ENCODE data around the gene TEAD2.

The TEAD2 gene

DNA sequence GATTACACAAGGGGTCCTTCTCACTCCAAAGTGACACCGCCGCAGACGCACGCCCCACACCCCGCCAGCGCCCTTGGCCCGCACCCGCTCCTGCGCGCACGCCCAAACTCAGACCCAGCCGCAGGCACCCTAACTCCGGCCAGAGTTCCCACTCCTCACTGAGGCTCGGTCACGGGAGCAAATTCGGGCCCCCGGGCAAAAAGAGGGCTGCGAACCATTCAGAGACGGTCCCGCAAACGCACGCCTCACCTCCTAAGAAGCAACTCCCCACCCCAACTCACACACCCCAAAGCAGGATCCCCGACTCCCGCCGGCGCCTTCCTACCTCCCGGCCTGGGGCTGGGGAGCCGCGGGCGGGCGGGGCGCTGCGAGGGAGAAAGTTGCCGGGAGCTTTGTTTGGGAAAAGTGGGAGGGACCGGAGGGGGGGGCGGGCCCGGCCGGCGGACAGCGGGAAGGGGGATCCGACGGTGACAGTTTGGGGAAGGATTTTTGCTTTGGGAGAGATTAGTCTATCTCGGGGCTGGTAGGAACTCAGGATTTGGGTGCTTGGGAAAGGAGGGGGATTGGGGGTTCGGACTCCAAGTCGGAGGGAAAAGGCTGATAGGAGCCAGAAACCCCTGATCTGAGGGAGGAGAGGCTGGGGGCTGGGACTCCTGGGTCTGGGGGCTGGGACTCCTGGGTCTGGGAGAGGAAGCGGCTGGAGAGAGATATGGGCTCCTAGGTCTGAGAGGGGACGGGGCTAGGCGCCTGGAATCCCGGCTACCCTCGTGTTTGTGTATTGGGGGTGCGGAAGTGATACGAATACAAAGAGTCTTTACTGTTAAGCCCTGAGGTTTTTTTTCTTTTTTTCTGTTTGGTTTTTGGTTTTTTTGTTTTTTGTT is at the start of gene TEAD2:
TSS of gene TEAD2 (minus strand) at position 369 of the 881 bp plus-strand sequence. CDS start 2,341 bp downstream, outside the sequence.
- DNase-seq, result peak; percentile 88

DNA sequence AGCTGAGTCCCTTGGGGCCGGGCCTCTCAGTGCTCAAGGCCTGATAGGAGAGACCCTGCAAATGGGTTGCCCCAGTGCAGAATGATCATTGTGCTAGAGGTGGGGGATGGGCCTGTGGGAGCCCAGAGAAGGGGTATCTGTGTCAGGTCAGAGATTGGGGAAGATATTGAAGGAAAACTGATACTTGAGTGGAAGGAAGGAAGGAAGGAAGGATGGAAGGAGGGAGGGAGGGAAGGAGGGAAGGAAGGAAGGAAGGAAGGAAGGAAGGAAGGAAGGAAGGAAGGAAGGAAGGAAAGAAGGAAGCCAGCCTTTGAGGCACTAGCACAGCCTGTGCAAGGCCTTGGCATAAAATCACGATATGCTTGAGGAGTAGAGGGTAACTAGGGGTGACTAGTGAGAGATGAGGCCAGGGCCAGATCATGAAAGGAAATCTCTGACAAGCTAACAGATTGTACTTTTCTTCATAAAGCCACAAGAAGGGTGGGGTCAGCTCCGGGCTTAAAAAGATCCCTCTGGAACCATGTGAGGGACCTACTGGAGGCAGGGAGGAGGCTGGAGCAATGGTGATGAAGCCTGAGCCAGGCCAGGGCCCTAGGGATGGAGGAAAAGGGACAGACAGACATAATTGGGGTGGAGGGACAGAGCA is 49.6 kb upstream of the TEAD2 start:
- DNase-seq, result no peak

DNA sequence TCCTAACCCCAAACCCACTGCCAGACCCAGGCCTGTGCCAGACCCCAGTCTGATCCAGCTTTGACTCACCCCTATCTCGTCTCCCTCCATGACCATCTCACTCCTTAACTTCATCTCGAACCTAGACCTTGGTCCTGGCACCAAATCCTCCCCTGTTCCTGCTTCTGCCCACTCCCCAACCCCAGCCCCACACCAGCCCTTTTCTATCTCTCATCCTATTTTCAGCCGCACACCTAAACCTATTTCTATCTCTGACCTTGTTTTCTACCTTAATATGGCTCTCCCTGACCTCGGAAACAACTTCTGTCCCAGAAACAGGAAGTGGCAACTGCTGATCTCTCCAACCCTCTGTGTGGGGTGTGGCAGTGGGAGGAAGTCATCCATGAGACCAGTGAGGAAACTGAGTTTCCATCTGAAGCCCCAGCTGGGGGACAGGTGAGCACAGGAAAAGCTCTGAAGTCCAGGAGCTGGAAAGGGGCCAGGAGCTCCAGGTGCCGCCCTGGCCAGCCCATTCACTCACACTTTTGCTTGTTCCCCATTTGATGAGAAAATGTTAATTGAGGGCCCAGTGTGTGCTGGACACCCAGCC is 47.3 kb upstream of the TEAD2 start:
- DNase-seq, result no peak

GRCh38 chr19:49408816-49409440 is 46.7 kb upstream of the TEAD2 start:
- DNase-seq, result no peak

GRCh38 chr19:49407482-49408015 is 45.3 kb upstream of the TEAD2 start:
- no peak for DNase-seq

GRCh38 chr19:49407079-49407478 is 44.9 kb upstream of the TEAD2 start:
- no peak for DNase-seq

GRCh38 chr19:49403404-49404187 is 41.4 kb upstream of the TEAD2 start:
- DNase-seq, result peak; percentile 83

GRCh38 chr19:49400029-49400428 is 37.8 kb upstream of the TEAD2 start:
- DNase-seq, result no peak

DNA sequence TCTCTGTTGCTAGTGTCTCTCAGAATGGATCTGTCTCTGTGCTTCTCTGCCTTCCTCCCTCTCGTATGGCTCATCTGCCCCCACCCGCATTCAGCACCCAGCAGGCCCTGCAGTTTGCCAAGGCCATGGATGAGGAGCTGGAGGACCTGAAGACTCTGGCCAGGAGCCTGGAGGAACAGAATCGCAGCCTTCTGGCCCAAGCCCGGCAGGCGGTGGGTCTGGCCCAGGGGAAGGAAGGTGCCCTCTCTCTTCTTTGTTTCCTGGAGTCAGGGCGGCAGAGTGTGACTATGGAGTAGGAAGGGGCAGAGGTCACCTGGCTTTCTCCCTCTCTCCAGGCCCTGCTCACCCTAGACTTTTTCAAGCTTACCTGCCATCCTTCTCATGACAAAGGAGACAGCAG is 36.7 kb upstream of the TEAD2 start:
- DNase-seq, result no peak

DNA sequence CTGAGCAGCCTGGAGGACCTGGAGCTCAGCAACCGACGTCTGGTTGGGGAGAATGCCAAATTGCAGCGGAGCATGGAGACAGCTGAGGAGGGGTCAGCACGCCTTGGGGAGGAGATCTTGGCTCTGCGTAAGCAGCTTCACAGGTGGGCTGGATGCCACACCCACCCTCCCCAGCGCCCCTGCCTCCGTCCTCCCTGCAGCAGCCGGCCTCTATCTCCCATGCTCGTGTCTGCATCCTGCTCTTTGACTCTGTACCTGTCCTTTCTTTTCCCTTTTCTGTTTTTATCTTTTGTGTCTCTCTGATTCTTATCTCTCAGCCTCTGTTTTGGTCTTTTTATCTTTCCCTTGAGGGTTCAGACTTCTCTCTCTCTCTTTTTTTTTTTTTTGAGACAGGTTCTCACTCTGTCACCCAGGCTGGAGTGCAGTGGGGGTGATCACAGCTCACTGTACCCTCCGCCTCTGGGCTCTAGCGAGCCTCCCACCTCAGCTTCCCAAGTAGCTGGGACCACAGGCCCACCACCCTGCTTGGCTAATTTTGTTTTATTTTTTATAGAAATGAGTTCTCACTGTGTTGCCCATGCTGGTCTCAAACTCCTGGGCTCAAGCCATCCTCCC is 35.9 kb upstream of the TEAD2 start:
- DNase-seq, result no peak

- DNase-seq, result no peak
Observed at GRCh38 chr19:49396738-49397505, 34.7 kb upstream of the TEAD2 start.

- DNase-seq, result no peak
Observed at GRCh38 chr19:49395581-49396407, 33.6 kb upstream of the TEAD2 start.

GRCh38 chr19:49393881-49394280 is 31.7 kb upstream of the TEAD2 start:
- no peak for DNase-seq

DNA sequence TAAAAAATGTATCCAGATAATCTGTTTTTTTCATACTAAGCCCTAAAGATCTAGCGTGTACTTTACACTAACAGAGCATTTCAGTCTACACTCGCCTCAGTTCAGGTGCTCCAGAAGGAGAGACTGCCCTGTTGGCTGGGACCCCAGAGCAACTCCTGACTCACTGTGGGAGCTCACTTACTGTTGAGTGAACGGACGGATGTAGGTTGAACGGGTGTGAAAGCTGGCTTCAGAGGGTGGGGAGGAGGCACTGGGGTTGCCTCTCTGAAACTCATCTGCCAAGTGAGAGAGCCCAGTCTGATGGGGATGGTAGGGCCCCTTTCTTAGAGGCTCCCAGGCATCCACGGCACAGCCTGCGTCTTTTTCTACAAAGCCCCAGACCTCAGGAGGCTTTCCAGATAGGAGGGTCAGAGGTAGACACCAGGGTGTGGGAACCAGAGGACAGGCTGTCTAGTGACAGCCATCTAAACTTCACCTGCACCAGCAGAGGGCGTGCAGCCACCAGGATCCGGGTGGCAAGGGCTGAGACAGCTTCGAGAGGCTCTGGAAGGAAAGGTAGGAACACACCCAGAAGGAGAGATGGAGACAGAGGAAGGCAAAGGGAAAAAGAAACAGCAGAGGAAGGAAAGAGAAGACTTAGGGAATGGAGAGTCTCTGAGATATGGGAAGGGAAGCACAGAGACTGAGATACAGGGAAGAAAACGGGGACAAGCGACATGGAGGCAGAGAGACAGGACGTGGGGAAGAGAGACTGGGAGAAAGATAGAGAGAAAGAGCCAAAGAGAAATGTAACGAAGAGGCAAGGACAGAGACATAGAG is 29.6 kb upstream of the TEAD2 start:
- DNase-seq, result peak; percentile 92

- no peak for DNase-seq
Observed at GRCh38 chr19:49390929-49391359, 28.7 kb upstream of the TEAD2 start.

DNA sequence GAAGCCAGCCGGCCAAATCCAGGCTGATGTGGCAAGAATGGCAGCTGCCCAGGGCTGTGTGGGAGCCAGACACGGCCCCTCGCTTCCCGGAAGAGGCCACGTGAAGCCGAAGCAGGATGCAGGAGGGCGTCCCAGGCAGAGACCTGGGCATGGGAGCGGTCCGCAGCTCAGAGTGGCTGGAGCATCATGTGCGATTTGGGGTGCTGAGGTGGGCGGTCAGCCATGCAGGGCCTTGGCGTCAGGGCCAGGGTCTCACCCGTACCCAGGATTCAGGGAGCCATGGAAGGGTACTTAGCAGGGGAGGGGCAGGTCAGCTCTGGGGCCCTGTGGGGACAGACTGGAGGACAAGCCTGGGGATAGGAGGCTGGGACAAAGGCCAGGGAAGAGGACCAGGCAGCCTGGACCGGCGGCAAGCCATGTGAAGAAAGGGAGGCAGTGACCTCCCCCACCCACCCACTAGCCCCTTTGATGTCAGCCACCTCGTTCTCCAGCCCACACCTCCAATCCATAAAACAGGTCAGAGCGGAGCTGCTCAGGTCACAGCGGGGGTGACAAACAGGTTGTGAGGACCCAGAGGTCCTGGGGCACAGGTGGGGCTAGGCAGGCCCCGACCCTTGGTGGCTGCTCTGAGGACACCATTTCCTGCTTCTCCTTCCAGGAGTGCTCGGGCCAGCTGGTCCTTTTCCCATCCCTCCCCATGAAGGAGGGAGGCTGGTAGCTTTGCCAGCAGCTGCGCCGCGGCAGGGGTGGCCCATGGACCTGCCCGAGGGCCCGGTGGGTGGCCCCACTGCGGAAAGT is 28.1 kb upstream of the TEAD2 start:
- DNase-seq, result no peak

DNA sequence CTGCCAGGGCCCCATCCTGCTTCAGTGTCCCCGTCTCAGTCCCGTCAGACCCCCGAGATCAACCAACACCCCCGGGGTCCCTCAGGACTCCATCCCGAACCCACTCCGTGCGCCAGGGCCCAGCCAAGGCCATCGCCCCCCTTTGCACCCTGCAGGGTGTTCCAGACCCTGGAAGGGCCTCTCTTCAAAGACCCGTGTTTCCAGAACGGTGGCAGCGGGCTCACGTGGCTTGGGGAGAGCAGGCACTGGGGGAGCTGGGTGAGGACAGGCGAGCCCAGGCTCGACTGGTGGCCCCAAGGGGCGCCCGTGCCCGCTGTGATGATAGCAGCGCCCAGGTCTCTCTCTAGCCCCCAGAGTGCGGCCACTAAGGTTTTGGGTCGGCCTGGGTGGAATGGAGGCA is 27.2 kb upstream of the TEAD2 start:
- no peak for DNase-seq

DNA sequence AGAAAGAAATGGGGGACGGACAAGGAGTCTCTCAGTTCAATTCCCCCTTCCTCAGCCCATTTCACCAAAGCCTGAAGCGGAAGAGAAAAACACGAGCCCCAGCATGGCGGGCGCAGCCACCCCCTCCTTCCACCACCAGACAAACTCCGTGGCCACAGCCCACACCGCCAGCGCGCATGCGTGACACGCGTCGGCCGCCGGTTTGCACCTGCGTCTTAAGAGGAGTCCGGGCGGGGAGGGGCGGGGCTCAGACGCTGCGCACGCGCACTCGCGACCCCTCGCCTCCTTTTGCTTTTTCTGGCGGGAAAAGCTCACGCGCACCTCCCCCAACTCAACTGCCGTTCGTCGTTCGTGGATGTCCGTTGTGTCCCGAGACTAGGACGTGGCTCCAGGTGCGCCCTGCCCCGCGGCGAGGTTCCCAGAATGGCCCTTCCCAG is 25.7 kb upstream of the TEAD2 start, which contains the start of gene KASH5:
TSS of gene KASH5 (plus strand) at position 314 of the 437 bp plus-strand sequence. CDS start 2,635 bp downstream, outside the sequence.
- DNase-seq, result no peak
